VCaP (cell line): ENCODE measurements around the gene FAM98A.

ENCODE experiments used
- H3K27ac ChIP-seq: fragments of 450-650 bp; 2 replicates; pipeline ENCODE4 v1.5.1; 2017
- CTCF ChIP-seq: fragments of 450-650 bp; conservative IDR thresholded peaks from 2 replicates; pipeline ENCODE4 v1.5.1; 2017; ENCODE audit warnings: mild to moderate bottlenecking, moderate library complexity

The FAM98A gene

GRCh38 chr2:33559328-33559727 is 39.8 kb downstream of the FAM98A start:
- H3K27ac ChIP-seq, result no peak overlapping the region
- TF ChIP-seq CTCF, result no peak

GRCh38 chr2:33555681-33556080 is 43.4 kb downstream of the FAM98A start:
- H3K27ac ChIP-seq, result no peak overlapping the region
- TF ChIP-seq CTCF, result no peak

GRCh38 chr2:33552758-33553461 is 46.2 kb downstream of the FAM98A start:
- H3K27ac ChIP-seq, result peak overlapping the region; percentile 9; the same call in 1 of the 2 replicates
- no peak for TF ChIP-seq CTCF

GRCh38 chr2:33550206-33550605 is 48.9 kb downstream of the FAM98A start:
- no peak for TF ChIP-seq CTCF
- H3K27ac ChIP-seq, result no peak overlapping the region

GRCh38 chr2:33541243-33541642 is 57.9 kb downstream of the FAM98A start:
- TF ChIP-seq CTCF, result no peak
- no peak overlapping the region for H3K27ac ChIP-seq

GRCh38 chr2:33535421-33535820 is 63.7 kb downstream of the FAM98A start:
- no peak overlapping the region for H3K27ac ChIP-seq
- TF ChIP-seq CTCF, result no peak
